Sigmoid colon (tissue), 4 donors: ENCODE results near the gene LPP.

Experiments
- EP300 ChIP-seq, 4 donors: sonication (generic); formaldehyde crosslinking; IDR thresholded peaks; one replicate each; pipeline ENCODE4 v1.6.1; 2017; ENCODE audit warnings: antibody characterized with exemption in 4 of 4
- POLR2A ChIP-seq, 2 donors: fragments of 450-650 bp; IDR thresholded peaks; one replicate each; pipeline ENCODE4 v1.6.1; 2016; ENCODE audit warnings: antibody characterized with exemption in 2 of 2, mild to moderate bottlenecking in 2 of 2, moderate library complexity in 2 of 2
- POLR2AphosphoS5 ChIP-seq, 4 donors: sonication (generic); formaldehyde crosslinking; IDR thresholded peaks; one replicate each; pipeline ENCODE4 v1.6.1; 2017; ENCODE audit warnings: antibody characterized with exemption in 4 of 4
- TF ChIP-seq, protein P1 (sequence below), 4 experiments: fragments of 450-650 bp in 3 of 4; fragments of 200-600 bp in 1 of 4; IDR thresholded peaks; one replicate each; pipeline ENCODE4 v1.5.1; 2016 to 2019; ENCODE audit warnings: antibody characterized with exemption in 4 of 4, mild to moderate bottlenecking in 3 of 4, moderate library complexity in 2 of 4

DNA sequence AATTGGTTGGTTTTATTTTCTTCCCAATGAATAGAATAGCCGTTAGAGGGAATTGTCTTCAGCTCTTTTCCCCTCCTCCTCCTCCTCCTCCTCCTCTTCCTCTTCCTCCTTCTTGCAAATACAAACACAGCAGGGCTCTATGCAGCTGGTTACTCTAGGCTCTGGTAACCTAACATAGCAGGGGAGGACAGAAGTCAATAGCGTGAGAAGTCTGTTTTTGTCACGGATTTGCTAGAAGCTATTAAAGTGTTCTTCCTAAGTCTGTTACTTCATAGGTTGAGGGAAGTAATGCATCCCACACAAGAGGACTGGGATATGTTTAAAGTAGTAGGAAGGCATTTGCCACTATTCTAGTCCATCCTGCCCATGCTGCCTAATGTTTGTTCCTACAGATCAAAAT, 643.1 kb downstream of the LPP start:
- TF ChIP-seq, protein P1, sequence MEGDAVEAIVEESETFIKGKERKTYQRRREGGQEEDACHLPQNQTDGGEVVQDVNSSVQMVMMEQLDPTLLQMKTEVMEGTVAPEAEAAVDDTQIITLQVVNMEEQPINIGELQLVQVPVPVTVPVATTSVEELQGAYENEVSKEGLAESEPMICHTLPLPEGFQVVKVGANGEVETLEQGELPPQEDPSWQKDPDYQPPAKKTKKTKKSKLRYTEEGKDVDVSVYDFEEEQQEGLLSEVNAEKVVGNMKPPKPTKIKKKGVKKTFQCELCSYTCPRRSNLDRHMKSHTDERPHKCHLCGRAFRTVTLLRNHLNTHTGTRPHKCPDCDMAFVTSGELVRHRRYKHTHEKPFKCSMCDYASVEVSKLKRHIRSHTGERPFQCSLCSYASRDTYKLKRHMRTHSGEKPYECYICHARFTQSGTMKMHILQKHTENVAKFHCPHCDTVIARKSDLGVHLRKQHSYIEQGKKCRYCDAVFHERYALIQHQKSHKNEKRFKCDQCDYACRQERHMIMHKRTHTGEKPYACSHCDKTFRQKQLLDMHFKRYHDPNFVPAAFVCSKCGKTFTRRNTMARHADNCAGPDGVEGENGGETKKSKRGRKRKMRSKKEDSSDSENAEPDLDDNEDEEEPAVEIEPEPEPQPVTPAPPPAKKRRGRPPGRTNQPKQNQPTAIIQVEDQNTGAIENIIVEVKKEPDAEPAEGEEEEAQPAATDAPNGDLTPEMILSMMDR (IDR thresholded peaks at IDR 0.05): no peak
- TF ChIP-seq POLR2AphosphoS5 (IDR thresholded peaks at IDR 0.05): no peak
- no peak for TF ChIP-seq POLR2A (IDR thresholded peaks at IDR 0.05)
- no peak for TF ChIP-seq EP300 (IDR thresholded peaks at IDR 0.05)
